Measurements from ENCODE around the gene C9orf40. TPM values are rescaled to one million over a fixed set of nuclear protein-coding genes. Genes with fewer than 3 reads are reported as not detected.

Gene C9orf40
- total and polyA plus RNA-seq, 11 donors = 0.91 to 2.7 (median 1.8) TPM

- ATAC-seq (peak in 3 of 4 donors; percentile 25 to 54 (median 52)), DNase-seq (peak; percentile 37 to 80 (median 55))
- 0 to 2% (median 0%) methylated on average over 26 to 30 of the region's 30 CpGs for WGBS, 4 donors
- peaks cover 0 to 6% (median 0%) of the 10 kb centered on the region in 9 donors for H3K36me3 ChIP-seq
- no peak for TF ChIP-seq POLR2A (IDR thresholded peaks at IDR 0.05)
- TF ChIP-seq, protein P1, sequence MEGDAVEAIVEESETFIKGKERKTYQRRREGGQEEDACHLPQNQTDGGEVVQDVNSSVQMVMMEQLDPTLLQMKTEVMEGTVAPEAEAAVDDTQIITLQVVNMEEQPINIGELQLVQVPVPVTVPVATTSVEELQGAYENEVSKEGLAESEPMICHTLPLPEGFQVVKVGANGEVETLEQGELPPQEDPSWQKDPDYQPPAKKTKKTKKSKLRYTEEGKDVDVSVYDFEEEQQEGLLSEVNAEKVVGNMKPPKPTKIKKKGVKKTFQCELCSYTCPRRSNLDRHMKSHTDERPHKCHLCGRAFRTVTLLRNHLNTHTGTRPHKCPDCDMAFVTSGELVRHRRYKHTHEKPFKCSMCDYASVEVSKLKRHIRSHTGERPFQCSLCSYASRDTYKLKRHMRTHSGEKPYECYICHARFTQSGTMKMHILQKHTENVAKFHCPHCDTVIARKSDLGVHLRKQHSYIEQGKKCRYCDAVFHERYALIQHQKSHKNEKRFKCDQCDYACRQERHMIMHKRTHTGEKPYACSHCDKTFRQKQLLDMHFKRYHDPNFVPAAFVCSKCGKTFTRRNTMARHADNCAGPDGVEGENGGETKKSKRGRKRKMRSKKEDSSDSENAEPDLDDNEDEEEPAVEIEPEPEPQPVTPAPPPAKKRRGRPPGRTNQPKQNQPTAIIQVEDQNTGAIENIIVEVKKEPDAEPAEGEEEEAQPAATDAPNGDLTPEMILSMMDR (IDR thresholded peaks at IDR 0.05) = no peak
- H3K4me1 ChIP-seq = peaks cover 0 to 20% (median 0%) of the 10 kb centered on the region in 12 donors
- no peaks in the 10 kb centered on the region for H3K9me3 ChIP-seq
- H3K27me3 ChIP-seq = no peaks in the 10 kb centered on the region
- peak overlapping the region; percentile 74 to 100 (median 95) for H3K27ac ChIP-seq
- H3K4me3 ChIP-seq = peak overlapping the region; percentile 50 to 94 (median 84)
- intact Hi-C loops (cut with DNase I) = loop anchor here in 7 of 10 donors (1.0 to 10.0 kb wide), 11 partner anchors 51 to 177 kb away; partner anchors contain the start of genes NMRK1 (in 6 of the 7), OSTF1 (in 6 of the 7), CARNMT1 (in 1 of the 7) and TRPM6 (in 1 of the 7)
These were observed 974 bp downstream of the C9orf40 start for GRCh38 chr9:74951725-74952151.

DNA sequence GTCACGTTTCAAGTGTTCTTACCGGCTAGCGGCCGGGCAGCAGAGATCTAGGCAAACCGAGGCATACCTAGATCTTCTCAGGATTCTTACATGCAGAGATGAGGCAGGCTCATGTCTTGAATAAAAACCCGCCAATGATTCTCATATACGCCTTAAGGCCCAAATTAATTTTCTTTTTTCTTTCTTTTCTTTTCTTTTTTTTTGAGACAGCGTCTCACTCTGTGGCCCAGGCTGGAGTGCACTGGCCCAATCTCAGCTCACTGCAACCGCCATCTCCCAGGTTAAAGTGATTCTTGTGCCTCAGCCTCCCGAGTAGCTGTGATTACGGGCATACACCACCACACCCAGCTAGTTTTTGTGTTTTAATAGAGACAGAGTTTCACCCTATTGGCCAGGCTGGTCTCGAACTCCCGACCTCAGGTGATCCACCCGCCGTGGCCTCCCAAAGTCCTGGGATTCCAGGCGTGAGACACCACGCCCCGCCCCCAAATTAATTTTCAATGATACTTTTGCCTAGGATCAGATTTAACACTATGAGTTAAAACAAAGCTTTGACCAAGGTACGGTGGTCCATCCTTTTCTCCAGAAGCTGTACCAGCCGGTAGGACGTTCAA, 1.5 kb downstream of the C9orf40 start:
- ATAC-seq = no peak
- Histone ChIP-seq H3K9me3 (no peaks in the 10 kb centered on the region), H3K27ac (peak overlapping the region; percentile 74 to 100 (median 95)), H3K27me3 (no peaks in the 10 kb centered on the region), H3K4me1 (peaks cover 0 to 20% (median 0%) of the 10 kb centered on the region in 12 donors), H3K36me3 (peaks cover 0 to 9% (median 0%) of the 10 kb centered on the region in 9 donors), H3K4me3 (peak overlapping the region; percentile 50 to 94 (median 84))
- DNase-seq = no peak
- TF ChIP-seq, protein P1 (IDR thresholded peaks at IDR 0.05) = no peak
- TF ChIP-seq POLR2A (IDR thresholded peaks at IDR 0.05) = no peak
- intact Hi-C loops (cut with DNase I) = loop anchor here in 7 of 10 donors (5.0 to 10.0 kb wide), 7 partner anchors 51 to 136 kb away; partner anchors contain the start of genes NMRK1 (in 6 of the 7), OSTF1 (in 6 of the 7), CARNMT1 (in 1 of the 7) and TRPM6 (in 1 of the 7)
- 69 to 75% (median 72%) methylated on average over 21 of the region's 21 CpGs for WGBS, 4 donors

DNA sequence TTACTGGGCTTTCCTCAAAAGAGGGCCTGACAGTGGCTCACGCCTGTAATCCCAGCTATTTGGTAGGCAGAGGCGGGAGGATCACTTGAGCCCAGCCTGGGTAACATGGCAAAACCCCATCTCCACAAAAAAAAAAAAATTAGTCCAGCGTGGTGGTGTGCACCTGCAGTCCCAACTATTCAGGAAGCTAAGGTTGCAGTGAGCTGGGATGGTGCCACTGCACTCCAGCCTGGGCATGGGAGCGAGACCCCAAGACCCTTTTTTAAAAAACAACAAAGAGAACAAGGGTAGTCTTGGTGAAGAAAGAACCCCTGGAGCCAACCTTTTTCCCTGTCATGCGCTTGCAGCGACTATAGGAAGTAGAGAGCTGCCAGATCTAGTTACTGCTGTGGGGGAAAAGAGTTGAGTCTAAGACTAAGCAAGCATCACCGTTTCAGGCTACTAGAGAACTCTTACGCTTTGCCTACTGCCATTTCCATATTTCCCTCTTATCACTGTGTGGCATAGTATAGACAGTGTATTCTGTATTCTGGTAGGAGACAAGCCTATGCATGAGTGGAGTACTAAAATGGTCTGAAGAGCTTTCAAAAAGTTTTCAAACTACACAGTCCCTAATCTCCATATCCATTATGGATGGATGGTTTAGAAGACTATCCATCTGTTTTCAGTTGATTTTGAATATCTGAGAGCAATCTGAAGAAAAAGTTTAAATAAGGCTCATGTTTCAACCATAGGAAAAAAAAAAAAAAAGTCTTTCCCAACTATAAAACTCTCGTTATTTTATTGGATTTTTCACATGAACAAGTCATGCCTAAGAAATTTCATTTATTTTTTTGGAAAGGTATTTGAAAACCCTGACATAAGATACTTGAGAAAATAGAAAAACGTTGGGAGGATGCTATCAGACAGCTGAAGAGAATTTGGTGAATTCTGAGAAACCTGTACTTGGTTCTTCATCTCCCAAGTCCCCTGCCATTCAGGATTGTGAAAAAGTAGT, 2.6 kb downstream of the C9orf40 start:
- peaks cover 0 to 11% (median 0%) of the 10 kb centered on the region in 9 donors for H3K36me3 ChIP-seq
- H3K4me3 ChIP-seq = no peak overlapping the region
- TF ChIP-seq, protein P1 (IDR thresholded peaks at IDR 0.05) = no peak
- no peak for TF ChIP-seq POLR2A (IDR thresholded peaks at IDR 0.05)
- no peaks in the 10 kb centered on the region for H3K9me3 ChIP-seq
- H3K27me3 ChIP-seq = no peaks in the 10 kb centered on the region
- H3K4me1 ChIP-seq = peaks cover 0 to 20% (median 0%) of the 10 kb centered on the region in 12 donors
- intact Hi-C loops (cut with DNase I) = loop anchor here in 7 of 10 donors (5.0 to 10.0 kb wide), 8 partner anchors 52 to 137 kb away; partner anchors contain the start of genes NMRK1 (in 6 of the 7), OSTF1 (in 6 of the 7), TRPM6 (in 2 of the 7) and CARNMT1 (in 1 of the 7)
- WGBS, 4 donors = 80 to 90% (median 84%) methylated on average over 10 of the region's 10 CpGs
- DNase-seq = no peak
- no peak for ATAC-seq
- peak overlapping the region in 8 of 12 donors; percentile 42 to 81 (median 58) for H3K27ac ChIP-seq
